Measurements from ENCODE around the gene B4GAT1. TPM values are rescaled to one million over a fixed set of nuclear protein-coding genes. Genes with fewer than 3 reads are reported as not detected.

B4GAT1 gene
- total RNA-seq, 2 donors from 2014 or later = 29.4 to 45.7 TPM

DNA sequence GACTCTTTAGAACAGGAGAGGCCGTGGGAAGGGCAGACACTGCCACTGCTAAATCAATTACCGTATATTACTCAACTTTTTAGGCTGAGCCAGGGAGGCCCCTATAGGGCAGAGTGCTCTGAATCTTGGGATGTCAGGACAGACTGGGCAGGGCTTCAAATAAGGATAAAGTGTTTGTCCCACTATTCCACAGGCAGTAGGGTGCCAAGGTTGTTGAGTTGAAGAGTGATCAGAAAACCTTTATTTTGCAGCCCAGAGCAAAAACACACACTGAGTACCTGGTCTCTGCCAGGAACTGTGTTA lies 1.6 kb upstream of the B4GAT1 start:
- H3K27ac Mint-ChIP-seq = no peak overlapping the region
- peak overlapping the region; percentile 87 for H3K4me3 Mint-ChIP-seq
- no peaks in the 10 kb centered on the region for H3K27me3 Mint-ChIP-seq (ENCODE audit: insufficient read depth)
- no peaks in the 10 kb centered on the region for H3K27me3 ChIP-seq (ENCODE audit: control insufficient read depth, insufficient read depth, low read length, poor library complexity, severe bottlenecking)
- H3K27ac ChIP-seq (ENCODE audit: low read depth, low read length) = no peak overlapping the region
- H3K9ac ChIP-seq (ENCODE audit: extremely low read depth, low read length, poor library complexity, severe bottlenecking) = no peak overlapping the region
- TF ChIP-seq, protein P1, sequence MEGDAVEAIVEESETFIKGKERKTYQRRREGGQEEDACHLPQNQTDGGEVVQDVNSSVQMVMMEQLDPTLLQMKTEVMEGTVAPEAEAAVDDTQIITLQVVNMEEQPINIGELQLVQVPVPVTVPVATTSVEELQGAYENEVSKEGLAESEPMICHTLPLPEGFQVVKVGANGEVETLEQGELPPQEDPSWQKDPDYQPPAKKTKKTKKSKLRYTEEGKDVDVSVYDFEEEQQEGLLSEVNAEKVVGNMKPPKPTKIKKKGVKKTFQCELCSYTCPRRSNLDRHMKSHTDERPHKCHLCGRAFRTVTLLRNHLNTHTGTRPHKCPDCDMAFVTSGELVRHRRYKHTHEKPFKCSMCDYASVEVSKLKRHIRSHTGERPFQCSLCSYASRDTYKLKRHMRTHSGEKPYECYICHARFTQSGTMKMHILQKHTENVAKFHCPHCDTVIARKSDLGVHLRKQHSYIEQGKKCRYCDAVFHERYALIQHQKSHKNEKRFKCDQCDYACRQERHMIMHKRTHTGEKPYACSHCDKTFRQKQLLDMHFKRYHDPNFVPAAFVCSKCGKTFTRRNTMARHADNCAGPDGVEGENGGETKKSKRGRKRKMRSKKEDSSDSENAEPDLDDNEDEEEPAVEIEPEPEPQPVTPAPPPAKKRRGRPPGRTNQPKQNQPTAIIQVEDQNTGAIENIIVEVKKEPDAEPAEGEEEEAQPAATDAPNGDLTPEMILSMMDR (conservative IDR thresholded peaks at IDR 0.05) = no peak
- H3K4me1 Mint-ChIP-seq = peaks cover 12% of the 10 kb centered on the region
- no peak overlapping the region for H3K4me3 ChIP-seq (ENCODE audit: low read length)
- peaks cover 8% of the 10 kb centered on the region for H3K4me1 ChIP-seq (ENCODE audit: control insufficient read depth, insufficient read depth, low read length)
- WGBS, 2 experiments (ENCODE audit: insufficient coverage in 1 of 2, insufficient read length in 1 of 2) = 90 to 100% methylated on average over 1 to 2 of the region's 2 CpGs
- H3K9me3 Mint-ChIP-seq = no peaks in the 10 kb centered on the region
- peaks cover 12% of the 10 kb centered on the region for H3K36me3 Mint-ChIP-seq (ENCODE audit: low read depth)
- H3K9me3 ChIP-seq (ENCODE audit: control insufficient read depth, low read length) = no peaks in the 10 kb centered on the region
- no peak for DNase-seq
- H3K36me3 ChIP-seq (ENCODE audit: control insufficient read depth, insufficient read depth, low read length) = no peaks in the 10 kb centered on the region

DNA sequence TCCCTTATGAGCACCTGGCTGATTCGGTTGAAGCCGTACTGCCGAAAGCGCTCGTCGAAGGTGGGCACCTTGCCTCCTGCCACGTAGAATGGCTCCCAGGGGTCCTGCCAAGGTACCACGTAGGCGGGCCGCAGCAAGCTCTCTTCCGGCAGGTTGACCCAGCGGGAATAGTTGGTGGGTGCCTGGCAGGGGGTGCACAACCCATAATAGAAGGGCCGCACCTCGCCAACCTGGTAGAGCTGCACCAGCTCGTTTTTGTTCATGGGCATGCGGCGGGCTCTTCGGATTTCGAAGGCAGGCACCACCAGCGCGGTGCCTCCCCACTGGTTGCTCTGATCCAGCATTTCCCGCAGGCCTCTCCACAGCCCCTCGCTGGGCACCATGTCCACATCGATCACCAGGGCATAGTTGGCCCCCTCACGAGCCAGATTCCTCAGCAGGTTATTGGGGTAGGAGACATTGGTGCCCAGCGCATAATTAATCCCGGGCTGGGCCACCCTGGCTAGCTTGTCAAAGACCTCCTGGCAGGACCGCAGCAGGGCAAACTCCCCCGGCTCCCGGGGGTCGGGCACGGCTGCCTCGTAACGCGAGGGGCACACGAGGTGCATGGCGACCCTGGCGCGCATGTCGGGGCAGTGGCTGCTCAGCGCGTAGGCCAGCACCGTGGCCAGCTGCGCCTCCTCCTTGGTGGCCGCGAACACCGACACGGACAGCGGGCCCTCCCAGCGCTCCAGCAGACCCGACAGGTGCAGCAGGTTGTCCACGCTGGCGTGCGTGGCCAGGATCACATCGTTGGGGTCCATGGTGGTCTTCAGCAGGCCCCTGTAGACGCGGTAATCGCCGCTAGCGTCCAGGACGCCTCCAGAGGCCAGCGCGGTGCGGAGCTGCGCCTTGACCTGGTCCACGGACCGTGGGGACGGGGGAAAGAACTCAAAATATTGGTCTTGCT lies 679 bp downstream of the B4GAT1 start:
- Histone ChIP-seq H3K4me1 (ENCODE audit: control insufficient read depth, insufficient read depth, low read length) (peaks cover 8% of the 10 kb centered on the region), H3K27me3 (ENCODE audit: control insufficient read depth, insufficient read depth, low read length, poor library complexity, severe bottlenecking) (no peaks in the 10 kb centered on the region), H3K36me3 (ENCODE audit: control insufficient read depth, insufficient read depth, low read length) (peaks cover 7% of the 10 kb centered on the region), H3K4me3 (ENCODE audit: low read length) (peak overlapping the region; percentile 89), H3K9me3 (ENCODE audit: control insufficient read depth, low read length) (no peaks in the 10 kb centered on the region), H3K9ac (ENCODE audit: extremely low read depth, low read length, poor library complexity, severe bottlenecking) (peak overlapping the region; percentile 71), H3K27ac (ENCODE audit: low read depth, low read length) (peak overlapping the region; percentile 85)
- 43 to 55% methylated on average over 41 to 68 of the region's 68 CpGs for WGBS, 2 experiments (ENCODE audit: insufficient coverage in 1 of 2, insufficient read length in 1 of 2)
- H3K4me3 Mint-ChIP-seq = peak overlapping the region; percentile 87
- no peaks in the 10 kb centered on the region for H3K27me3 Mint-ChIP-seq (ENCODE audit: insufficient read depth)
- no peaks in the 10 kb centered on the region for H3K9me3 Mint-ChIP-seq
- H3K36me3 Mint-ChIP-seq (ENCODE audit: low read depth) = peaks cover 2% of the 10 kb centered on the region
- TF ChIP-seq, protein P1 (conservative IDR thresholded peaks at IDR 0.05) = no peak
- DNase-seq = no peak
- H3K27ac Mint-ChIP-seq = peak overlapping the region; percentile 48
- peaks cover 20% of the 10 kb centered on the region for H3K4me1 Mint-ChIP-seq

DNA sequence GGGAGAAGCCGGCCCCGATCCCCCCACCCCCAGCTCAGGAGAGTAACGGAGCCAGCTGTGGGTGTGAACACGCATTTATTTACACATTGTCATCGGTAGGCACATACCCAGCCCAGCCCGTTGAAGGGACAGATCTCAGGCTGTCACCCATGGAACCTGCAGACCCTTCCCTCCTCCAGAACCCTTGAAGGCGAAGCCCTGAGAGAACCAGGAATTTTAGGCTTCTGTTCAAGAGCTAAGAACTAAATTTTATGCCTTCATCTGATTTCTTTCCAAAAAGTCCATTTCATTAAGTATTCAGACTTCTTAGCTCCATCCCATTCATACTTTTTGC lies 2.1 kb downstream of the B4GAT1 start:
- Mint-ChIP-seq H3K27me3 (ENCODE audit: insufficient read depth) (no peaks in the 10 kb centered on the region), H3K27ac (peak overlapping the region; percentile 97), H3K4me1 (peaks cover 20% of the 10 kb centered on the region), H3K4me3 (peak overlapping the region; percentile 87), H3K9me3 (no peaks in the 10 kb centered on the region), H3K36me3 (ENCODE audit: low read depth) (peaks cover 12% of the 10 kb centered on the region)
- Histone ChIP-seq H3K9me3 (ENCODE audit: control insufficient read depth, low read length) (no peaks in the 10 kb centered on the region), H3K27ac (ENCODE audit: low read depth, low read length) (peak overlapping the region; percentile 59), H3K36me3 (ENCODE audit: control insufficient read depth, insufficient read depth, low read length) (peaks cover 22% of the 10 kb centered on the region), H3K4me1 (ENCODE audit: control insufficient read depth, insufficient read depth, low read length) (peaks cover 8% of the 10 kb centered on the region), H3K4me3 (ENCODE audit: low read length) (peak overlapping the region; percentile 96), H3K9ac (ENCODE audit: extremely low read depth, low read length, poor library complexity, severe bottlenecking) (peak overlapping the region; percentile 89), H3K27me3 (ENCODE audit: control insufficient read depth, insufficient read depth, low read length, poor library complexity, severe bottlenecking) (no peaks in the 10 kb centered on the region)
- TF ChIP-seq, protein P1 (conservative IDR thresholded peaks at IDR 0.05) = no peak
- DNase-seq = no peak
- 6 to 25% methylated on average over 3 to 7 of the region's 7 CpGs for WGBS, 2 experiments (ENCODE audit: insufficient coverage in 1 of 2, insufficient read length in 1 of 2)

All from endodermal cell (in vitro differentiated cells).